Measurements from ENCODE around the gene NMT2.

NMT2 gene

DNA sequence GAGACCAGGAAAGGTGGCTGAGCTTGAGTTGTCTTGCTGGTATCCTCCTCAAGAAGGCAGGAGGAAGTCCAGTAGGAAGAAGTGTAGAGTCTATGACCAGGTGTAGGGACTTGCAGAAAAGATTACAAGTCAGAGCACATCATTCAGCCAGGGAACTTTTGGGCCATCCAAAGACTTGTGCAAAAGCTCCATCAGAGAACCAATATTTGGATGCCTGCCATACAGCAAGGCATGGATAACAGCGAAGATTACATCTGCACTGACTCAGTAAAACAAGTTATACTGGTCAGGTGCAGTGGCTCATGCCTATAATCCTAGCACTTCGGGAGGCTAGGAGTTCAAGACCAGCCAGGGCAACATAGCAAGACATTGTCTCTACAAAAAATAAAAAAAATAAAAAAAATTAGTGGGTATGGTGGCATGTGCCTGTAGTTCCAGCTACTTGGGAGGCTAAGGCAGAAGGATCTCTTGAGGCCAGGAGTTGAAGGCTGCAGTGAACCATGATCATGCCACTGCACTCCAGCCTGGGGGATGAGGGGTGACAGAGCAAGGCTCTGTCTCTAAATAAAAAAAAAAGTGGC is 13.2 kb upstream of the NMT2 start:
- no peak overlapping the region for H3K4me3 ChIP-seq (ENCODE audit: control insufficient read depth, low read depth, low read length)
- no peak for DNase-seq (ENCODE audit: low read depth)
- TF ChIP-seq, protein P1, sequence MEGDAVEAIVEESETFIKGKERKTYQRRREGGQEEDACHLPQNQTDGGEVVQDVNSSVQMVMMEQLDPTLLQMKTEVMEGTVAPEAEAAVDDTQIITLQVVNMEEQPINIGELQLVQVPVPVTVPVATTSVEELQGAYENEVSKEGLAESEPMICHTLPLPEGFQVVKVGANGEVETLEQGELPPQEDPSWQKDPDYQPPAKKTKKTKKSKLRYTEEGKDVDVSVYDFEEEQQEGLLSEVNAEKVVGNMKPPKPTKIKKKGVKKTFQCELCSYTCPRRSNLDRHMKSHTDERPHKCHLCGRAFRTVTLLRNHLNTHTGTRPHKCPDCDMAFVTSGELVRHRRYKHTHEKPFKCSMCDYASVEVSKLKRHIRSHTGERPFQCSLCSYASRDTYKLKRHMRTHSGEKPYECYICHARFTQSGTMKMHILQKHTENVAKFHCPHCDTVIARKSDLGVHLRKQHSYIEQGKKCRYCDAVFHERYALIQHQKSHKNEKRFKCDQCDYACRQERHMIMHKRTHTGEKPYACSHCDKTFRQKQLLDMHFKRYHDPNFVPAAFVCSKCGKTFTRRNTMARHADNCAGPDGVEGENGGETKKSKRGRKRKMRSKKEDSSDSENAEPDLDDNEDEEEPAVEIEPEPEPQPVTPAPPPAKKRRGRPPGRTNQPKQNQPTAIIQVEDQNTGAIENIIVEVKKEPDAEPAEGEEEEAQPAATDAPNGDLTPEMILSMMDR (conservative IDR thresholded peaks at IDR 0.05; ENCODE audit: control insufficient read depth, insufficient read depth, low read depth, low read length), result no peak

DNA sequence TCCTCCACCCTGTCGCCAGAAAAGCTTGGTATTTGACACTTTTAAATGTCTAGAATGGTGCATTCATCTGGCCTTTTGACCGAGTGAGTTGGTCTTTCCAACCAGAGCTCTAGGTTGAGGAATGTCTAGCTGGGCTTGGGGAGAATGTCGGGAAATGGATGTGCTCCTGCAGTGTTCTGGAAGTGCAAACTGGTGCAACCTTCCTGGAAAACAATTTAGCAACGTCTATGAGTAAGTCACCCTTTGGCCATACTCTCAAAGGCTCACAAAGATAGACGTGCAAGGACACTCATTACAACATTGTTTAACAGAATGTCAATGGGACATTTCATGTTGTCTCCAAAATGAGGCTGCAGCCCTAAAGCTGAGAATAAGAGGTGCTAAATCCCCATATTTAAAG is 12.2 kb upstream of the NMT2 start:
- DNase-seq (ENCODE audit: low read depth), result peak; percentile 42
- TF ChIP-seq, protein P1 (conservative IDR thresholded peaks at IDR 0.05; ENCODE audit: control insufficient read depth, insufficient read depth, low read depth, low read length), result no peak

DNA sequence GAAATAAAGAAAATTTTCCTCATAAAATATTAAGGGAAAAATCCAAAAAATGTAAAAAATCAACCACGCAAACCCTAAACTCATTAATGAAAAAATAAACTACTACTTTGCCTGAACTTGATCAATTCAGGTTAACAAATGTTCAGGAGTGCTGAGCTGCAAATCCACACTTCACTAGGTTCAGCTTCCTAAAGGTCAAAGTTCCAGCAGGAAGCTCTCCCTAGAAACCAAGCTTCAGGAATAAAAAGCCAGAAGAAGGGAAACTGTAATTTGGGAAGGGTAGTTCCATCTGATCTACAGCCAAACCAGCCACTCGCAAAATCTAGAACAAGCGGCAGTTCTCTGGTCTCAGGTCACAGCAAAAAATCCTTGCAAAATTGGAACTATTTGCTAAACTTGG is 7.8 kb upstream of the NMT2 start:
- TF ChIP-seq, protein P1 (conservative IDR thresholded peaks at IDR 0.05; ENCODE audit: control insufficient read depth, insufficient read depth, low read depth, low read length), result no peak
- no peak overlapping the region for H3K4me3 ChIP-seq (ENCODE audit: control insufficient read depth, low read depth, low read length)
- no peak for DNase-seq (ENCODE audit: low read depth)

More for the DNA sequence above, 12.2 kb upstream of the NMT2 start:
- H3K4me3 ChIP-seq (ENCODE audit: control insufficient read depth, low read depth, low read length), result no peak overlapping the region

DNA sequence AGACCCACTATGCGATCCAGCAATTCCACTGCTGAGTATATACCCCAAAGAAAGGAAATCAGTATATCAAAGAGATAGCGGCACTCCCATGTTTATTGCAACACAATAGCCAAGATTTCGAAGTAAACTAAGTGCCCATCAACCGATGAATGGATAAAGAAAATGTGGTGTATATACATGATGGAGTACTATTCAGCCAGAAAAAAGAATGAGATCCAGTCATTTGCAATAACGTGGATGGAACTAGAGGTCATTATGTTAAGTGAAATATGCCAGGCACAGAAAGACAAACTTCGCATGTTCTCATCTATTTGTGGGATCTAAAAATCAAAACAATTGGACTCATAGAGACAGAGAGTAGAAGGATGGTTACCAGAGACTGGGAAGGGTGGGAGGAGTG is 7.1 kb upstream of the NMT2 start:
- no peak for DNase-seq (ENCODE audit: low read depth)
- H3K4me3 ChIP-seq (ENCODE audit: control insufficient read depth, low read depth, low read length), result no peak overlapping the region
- TF ChIP-seq, protein P1 (conservative IDR thresholded peaks at IDR 0.05; ENCODE audit: control insufficient read depth, insufficient read depth, low read depth, low read length), result no peak

DNA sequence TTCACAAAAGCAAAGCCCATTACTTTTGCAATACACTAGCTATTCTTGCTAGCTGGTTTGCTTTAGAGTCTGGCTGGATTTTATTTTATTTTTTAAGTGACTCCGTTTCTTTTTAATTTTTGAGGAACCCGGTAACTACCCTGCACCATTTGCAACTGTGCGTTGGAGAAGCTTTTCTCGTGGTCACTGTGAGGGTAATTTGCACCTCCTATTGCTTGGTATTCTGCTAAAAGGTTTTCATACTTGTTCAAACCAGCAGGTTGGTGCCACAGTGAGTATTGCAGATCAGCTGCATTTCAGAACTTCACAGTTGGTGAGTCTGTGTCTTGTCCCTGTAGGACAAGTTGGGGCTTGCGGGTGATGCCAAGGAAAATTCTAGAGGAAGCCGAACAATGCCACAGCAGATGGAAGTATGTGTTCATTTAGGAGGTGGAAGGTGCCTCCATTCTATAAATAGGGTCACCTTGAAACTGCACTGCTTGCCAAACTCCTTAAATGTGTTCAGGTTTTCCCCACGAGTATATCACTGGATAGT is 3.9 kb upstream of the NMT2 start:
- no peak for DNase-seq (ENCODE audit: low read depth)
- no peak overlapping the region for H3K4me3 ChIP-seq (ENCODE audit: control insufficient read depth, low read depth, low read length)
- TF ChIP-seq, protein P1 (conservative IDR thresholded peaks at IDR 0.05; ENCODE audit: control insufficient read depth, insufficient read depth, low read depth, low read length), result no peak

DNA sequence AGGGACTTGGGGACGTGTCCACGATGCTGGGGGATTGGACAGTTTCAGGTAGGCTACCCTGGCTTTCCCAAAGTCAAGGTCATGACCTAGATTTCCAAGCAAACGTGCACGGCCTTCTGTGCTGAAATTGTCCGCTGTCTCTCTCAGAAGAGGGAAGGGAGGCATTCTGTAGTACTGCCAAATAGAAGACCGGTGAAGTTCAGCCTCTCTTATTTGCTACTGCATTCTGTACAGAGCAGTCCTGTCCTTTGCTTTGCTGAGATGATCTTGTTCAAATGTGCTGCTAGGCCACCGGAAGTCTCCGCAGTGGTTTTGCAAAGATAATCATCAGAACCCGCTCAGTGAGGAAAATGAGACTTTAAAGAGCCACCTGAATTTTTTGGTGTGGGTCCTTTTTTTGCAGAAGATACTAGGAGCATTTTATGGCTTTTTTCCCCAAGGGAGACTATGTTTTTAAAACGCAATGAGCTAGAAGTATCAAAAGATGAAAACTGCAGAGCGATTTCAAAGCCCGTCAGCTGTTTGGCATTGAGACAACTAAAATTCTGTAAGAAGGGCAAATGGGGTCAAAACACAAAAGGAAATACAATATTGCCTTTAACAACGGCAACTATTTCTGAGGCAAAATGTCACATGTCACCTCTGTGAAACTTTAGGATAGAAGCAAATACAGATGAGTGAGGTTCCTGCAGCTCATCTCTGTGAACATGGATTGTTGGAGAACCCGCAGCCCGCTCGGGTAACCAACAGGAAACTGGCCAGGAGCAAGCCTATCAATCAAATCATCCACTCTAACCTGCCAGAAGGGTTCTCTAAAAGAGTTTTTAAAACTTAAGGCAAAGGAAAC is 1.3 kb upstream of the NMT2 start:
- H3K4me3 ChIP-seq (ENCODE audit: control insufficient read depth, low read depth, low read length), result no peak overlapping the region
- DNase-seq (ENCODE audit: low read depth), result no peak
- TF ChIP-seq, protein P1 (conservative IDR thresholded peaks at IDR 0.05; ENCODE audit: control insufficient read depth, insufficient read depth, low read depth, low read length), result no peak
